Transverse colon (tissue), 4 donors: ENCODE results near the gene PPP1R1A. TPM values are rescaled to one million over a fixed set of nuclear protein-coding genes. Genes with fewer than 3 reads are reported as not detected.

Experiments used
- DNase-seq: peaks from one replicate; pipeline ENCODE4 v3.0.0-alpha.2; 2019
- H3K27ac ChIP-seq, 4 donors: fragments of 200-600 bp; sonication (generic); 2 replicates each; pipeline ENCODE4 v1.5.1; 2016 to 2018; ENCODE audit warnings: inconsistent platforms in 4 of 4
- H3K27me3 ChIP-seq: fragments of 200-600 bp; sonication (generic); 2 replicates; pipeline ENCODE4 v1.5.1; 2017; ENCODE audit warnings: inconsistent platforms
- H3K36me3 ChIP-seq, 4 donors: fragments of 200-600 bp; sonication (generic); 2 replicates each; pipeline ENCODE4 v1.5.1; 2017 to 2019; ENCODE audit warnings: inconsistent platforms in 4 of 4
- H3K4me1 ChIP-seq, 4 donors: fragments of 200-600 bp; sonication (generic); 2 replicates each; pipeline ENCODE4 v1.5.1; 2017 to 2020; ENCODE audit warnings: inconsistent platforms in 4 of 4
- H3K4me3 ChIP-seq, 4 donors: fragments of 200-600 bp; sonication (generic); 1 replicate in 1 of 4; 2 replicates in 3 of 4; pipeline versions ENCODE4 v1.5.1 to v1.6.1; 2017 to 2019; ENCODE audit warnings: inconsistent platforms in 4 of 4
- H3K9me3 ChIP-seq, 2 donors: fragments of 200-600 bp; sonication (generic); 2 replicates each; pipeline ENCODE4 v1.5.1; 2017 to 2019; ENCODE audit warnings: inconsistent platforms in 2 of 2
- CTCF ChIP-seq, 5 experiments: fragments of 200-600 bp in 3 of 5; fragments of 450-650 bp in 2 of 5; sonication (generic) in 3 of 5; IDR thresholded peaks; 1 replicate in 2 of 5; 2 replicates in 3 of 5; pipeline ENCODE4 v1.5.1; 2016 to 2017; ENCODE audit warnings: antibody characterized with exemption in 5 of 5, inconsistent platforms in 3 of 5, mild to moderate bottlenecking in 2 of 5, moderate library complexity in 1 of 5
- EP300 ChIP-seq: sonication (generic); formaldehyde crosslinking; IDR thresholded peaks from one replicate; pipeline ENCODE4 v1.6.1; 2017; ENCODE audit warnings: antibody characterized with exemption, low read depth
- POLR2A ChIP-seq: fragments of 450-650 bp; IDR thresholded peaks from one replicate; pipeline ENCODE4 v1.6.1; 2016; ENCODE audit warnings: antibody characterized with exemption, mild to moderate bottlenecking, moderate library complexity
- POLR2AphosphoS5 ChIP-seq, 3 donors: sonication (generic); formaldehyde crosslinking; IDR thresholded peaks; one replicate each; pipeline ENCODE4 v1.6.1; 2016; ENCODE audit warnings: antibody characterized with exemption in 3 of 3
- WGBS, 2 donors: methylation state at CpG; one replicate each; pipeline ENCODE4 v1.1.5; 2018; ENCODE audit warnings: low coverage in 1 of 2; 5-methylcytosine and 5-hydroxymethylcytosine counted together
- in situ Hi-C, 4 donors: fragments of 200-750 bp; cut with MboI; loops; one replicate each; pipeline versions ENCODE4 v1.15.0 to v1.15.1; 2017; ENCODE audit warnings: low sequenced_read_pairs in 3 of 4, low pct_ligation_motif_present in 1 of 4, low pct_unique_long_range_greater_than_20kb in 1 of 4
- intact Hi-C: fragments of 100-400 bp; cut with DNase I; formaldehyde crosslinking; loops from one replicate; pipeline ENCODE4 v1.15.1; 2023; ENCODE audit warnings: low total_unique reads
- total RNA-seq, 4 donors: library from RNA; depleted of rRNA; stranded (reverse); fragments of >200 nt; gene quantifications; one replicate each; pipeline ENCODE4 v1.1.0, GENCODE V29; 2016

PPP1R1A gene
- total RNA-seq, 4 donors from 2014 or later, result 3.3 to 67.0 (median 4.0) TPM

- Histone ChIP-seq H3K4me1 (no peaks in the 10 kb centered on the region), H3K36me3 (no peaks in the 10 kb centered on the region), H3K4me3 (no peak overlapping the region), H3K27me3 (no peaks in the 10 kb centered on the region), H3K27ac (no peak overlapping the region), H3K9me3 (no peaks in the 10 kb centered on the region)
- DNase-seq, result no peak
- in situ Hi-C loops (no loop called here), intact Hi-C loops (loop anchor here (5.0 kb wide), 1 partner anchor 46 kb away; no protein-coding TSS in a partner anchor)
- 40 to 62% methylated on average over 2 to 5 of the region's 5 CpGs for WGBS, 2 donors
- TF ChIP-seq EP300, result no peak
- no peak for TF ChIP-seq CTCF (IDR thresholded peaks at IDR 0.05)
- no peak for TF ChIP-seq POLR2A
- no peak for TF ChIP-seq POLR2AphosphoS5 (IDR thresholded peaks at IDR 0.05)
Observed at GRCh38 chr12:54572881-54573280, 15.6 kb downstream of the PPP1R1A start.

GRCh38 chr12:54571193-54572188, 17.0 kb downstream of the PPP1R1A start:
- intact Hi-C loops, result loop anchor here (5.0 kb wide), 1 partner anchor 44 kb away; no protein-coding TSS in a partner anchor
- H3K4me1 ChIP-seq, result no peaks in the 10 kb centered on the region
- H3K4me3 ChIP-seq, result no peak overlapping the region
- H3K27me3 ChIP-seq, result no peaks in the 10 kb centered on the region
- TF ChIP-seq CTCF (IDR thresholded peaks at IDR 0.05) (no peak), POLR2AphosphoS5 (IDR thresholded peaks at IDR 0.05) (no peak), EP300 (no peak), POLR2A (no peak)
- no peak overlapping the region for H3K27ac ChIP-seq
- no peaks in the 10 kb centered on the region for H3K9me3 ChIP-seq
- in situ Hi-C loops, result no loop called here
- WGBS, 2 donors, result 52 to 74% methylated on average over 3 to 10 of the region's 10 CpGs
- no peaks in the 10 kb centered on the region for H3K36me3 ChIP-seq
- DNase-seq, result no peak

- WGBS, 2 donors, result 97% methylated on average over 4 of the region's 4 CpGs; no CpG with 5 or more reads in 1 of the 2 donors
- no peak for DNase-seq
Observed at GRCh38 chr12:54569995-54570528, 18.4 kb downstream of the PPP1R1A start.

More at GRCh38 chr12:54569995-54570528, 18.4 kb downstream of the PPP1R1A start:
- TF ChIP-seq CTCF (IDR thresholded peaks at IDR 0.05) (no peak), POLR2A (no peak), EP300 (no peak), POLR2AphosphoS5 (IDR thresholded peaks at IDR 0.05) (no peak)
- Histone ChIP-seq H3K27ac (no peak overlapping the region), H3K36me3 (no peaks in the 10 kb centered on the region), H3K9me3 (no peaks in the 10 kb centered on the region), H3K4me1 (no peaks in the 10 kb centered on the region), H3K4me3 (no peak overlapping the region), H3K27me3 (no peaks in the 10 kb centered on the region)
- in situ Hi-C loops, result no loop called here
- intact Hi-C loops, result loop anchor here (5.0 kb wide), 1 partner anchor 43 kb away; no protein-coding TSS in a partner anchor
